Measurements from ENCODE around the gene PCSK6.
"Not testable (repeated sequence)": the region's sequence is repeated elsewhere in the genome, so short reads cannot be mapped to it uniquely, and the experiment has no call there.

The PCSK6 gene

GRCh38 chr15:101407966-101408775 lies 81.3 kb downstream of the PCSK6 start:
- intact Hi-C loops (cut with DNase I; ENCODE audit: low total_unique reads): no loop called here
- Histone ChIP-seq H3K4me3 (no peak overlapping the region), H3K9me3 (no peaks in the 10 kb centered on the region), H3K36me3 (no peaks in the 10 kb centered on the region), H3K27ac (no peak overlapping the region), H3K4me1 (no peaks in the 10 kb centered on the region), H3K27me3 (peaks cover 0 to 7% of the 10 kb centered on the region in 2 donors)
- no peak for DNase-seq
- no peak for TF ChIP-seq CTCF (IDR thresholded peaks at IDR 0.05)

GRCh38 chr15:101407439-101407838 lies 82.1 kb downstream of the PCSK6 start:
- no peak for DNase-seq
- Histone ChIP-seq H3K27ac (no peak overlapping the region), H3K36me3 (no peaks in the 10 kb centered on the region), H3K4me3 (no peak overlapping the region), H3K9me3 (no peaks in the 10 kb centered on the region), H3K4me1 (no peaks in the 10 kb centered on the region), H3K27me3 (peaks cover 0 to 7% of the 10 kb centered on the region in 2 donors)
- TF ChIP-seq CTCF (IDR thresholded peaks at IDR 0.05): no peak
- intact Hi-C loops (cut with DNase I; ENCODE audit: low total_unique reads): no loop called here

- intact Hi-C loops (cut with DNase I; ENCODE audit: low total_unique reads): no loop called here
- no peaks in the 10 kb centered on the region for H3K4me1 ChIP-seq
- DNase-seq: no peak
- peaks cover 0 to 7% of the 10 kb centered on the region in 2 donors for H3K27me3 ChIP-seq
- H3K9me3 ChIP-seq: no peaks in the 10 kb centered on the region
- no peak overlapping the region for H3K27ac ChIP-seq
- H3K4me3 ChIP-seq: no peak overlapping the region
- TF ChIP-seq CTCF (IDR thresholded peaks at IDR 0.05): no peak
- H3K36me3 ChIP-seq: no peaks in the 10 kb centered on the region
Measured at GRCh38 chr15:101406526-101407195, 82.8 kb downstream of the PCSK6 start.

- H3K27ac ChIP-seq: no peak overlapping the region
- no peak overlapping the region for H3K4me3 ChIP-seq
- H3K36me3 ChIP-seq: no peaks in the 10 kb centered on the region
- H3K4me1 ChIP-seq: no peaks in the 10 kb centered on the region
- peaks cover 0 to 4% of the 10 kb centered on the region in 2 donors for H3K27me3 ChIP-seq
- H3K9me3 ChIP-seq: no peaks in the 10 kb centered on the region
- no peak for DNase-seq
- intact Hi-C loops (cut with DNase I; ENCODE audit: low total_unique reads): no loop called here
- no peak for TF ChIP-seq CTCF (IDR thresholded peaks at IDR 0.05)
Measured at GRCh38 chr15:101406036-101406435, 83.5 kb downstream of the PCSK6 start.

GRCh38 chr15:101404245-101404644 lies 85.3 kb downstream of the PCSK6 start:
- Histone ChIP-seq H3K27me3 (peaks cover 0 to 4% of the 10 kb centered on the region in 2 donors), H3K4me3 (no peak overlapping the region), H3K9me3 (no peaks in the 10 kb centered on the region), H3K4me1 (no peaks in the 10 kb centered on the region), H3K27ac (no peak overlapping the region), H3K36me3 (no peaks in the 10 kb centered on the region)
- no peak for TF ChIP-seq CTCF (IDR thresholded peaks at IDR 0.05)
- no peak for DNase-seq
- intact Hi-C loops (cut with DNase I; ENCODE audit: low total_unique reads): no loop called here

GRCh38 chr15:101402883-101403282 lies 86.6 kb downstream of the PCSK6 start:
- H3K9me3 ChIP-seq; DNase-seq; H3K4me1 ChIP-seq; H3K36me3 ChIP-seq; intact Hi-C loops (cut with DNase I; ENCODE audit: low total_unique reads); H3K4me3 ChIP-seq; H3K27ac ChIP-seq; H3K27me3 ChIP-seq: not testable (repeated sequence)
